ENCODE data around the gene ARHGEF6. TPM values are rescaled to one million over a fixed set of nuclear protein-coding genes. Genes with fewer than 3 reads are reported as not detected.
"Not testable (repeated sequence)": the region's sequence is repeated elsewhere in the genome, so short reads cannot be mapped to it uniquely, and the experiment has no call there.

ARHGEF6 gene
- total RNA-seq, 1 donor from 2014 or later: 30.4 TPM

DNA sequence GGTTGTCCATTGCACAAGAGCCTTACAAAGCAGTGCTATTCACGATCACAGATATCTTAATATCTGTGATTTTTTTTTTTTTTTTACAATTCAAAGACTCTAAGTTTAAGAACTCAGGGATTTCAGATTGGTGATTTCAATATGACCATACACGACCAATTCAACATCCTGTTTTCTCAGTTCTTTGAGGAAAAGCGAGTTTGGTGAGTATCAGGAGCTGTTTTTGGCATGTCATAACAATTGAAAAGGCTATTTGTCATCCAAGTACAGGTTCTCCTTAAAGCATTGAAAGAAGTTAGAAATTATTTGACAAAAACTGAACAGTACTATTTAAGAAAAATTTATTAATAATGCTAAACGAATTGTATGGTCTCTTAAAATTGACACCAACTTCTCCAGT, 9.1 kb upstream of the ARHGEF6 start:
- ATAC-seq (no peak), DNase-seq (ENCODE audit: low spot score) (no peak)
- intact Hi-C loops (cut with DNase I): no loop called here

DNA sequence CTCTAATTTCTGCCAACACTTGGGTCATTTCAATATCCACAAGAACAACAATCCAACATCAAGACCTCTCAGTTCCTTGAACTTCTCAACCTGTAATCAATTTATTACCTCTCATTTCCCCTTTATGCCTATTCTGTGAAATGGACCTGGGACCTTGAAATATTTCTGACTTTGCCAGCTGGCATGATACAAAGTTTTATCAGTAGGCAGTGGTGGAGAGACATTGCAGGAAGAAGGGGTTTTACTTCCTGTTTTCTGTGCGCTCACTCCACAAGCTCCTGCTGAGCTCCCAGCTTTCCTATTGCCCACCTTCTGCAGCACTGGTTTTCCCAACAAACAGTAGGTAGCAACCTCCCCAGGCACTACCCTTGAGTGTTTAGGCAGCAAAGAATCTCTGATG, 3.5 kb upstream of the ARHGEF6 start:
- ATAC-seq: no peak
- no peak for DNase-seq (ENCODE audit: low spot score)
- intact Hi-C loops (cut with DNase I): no loop called here

DNA sequence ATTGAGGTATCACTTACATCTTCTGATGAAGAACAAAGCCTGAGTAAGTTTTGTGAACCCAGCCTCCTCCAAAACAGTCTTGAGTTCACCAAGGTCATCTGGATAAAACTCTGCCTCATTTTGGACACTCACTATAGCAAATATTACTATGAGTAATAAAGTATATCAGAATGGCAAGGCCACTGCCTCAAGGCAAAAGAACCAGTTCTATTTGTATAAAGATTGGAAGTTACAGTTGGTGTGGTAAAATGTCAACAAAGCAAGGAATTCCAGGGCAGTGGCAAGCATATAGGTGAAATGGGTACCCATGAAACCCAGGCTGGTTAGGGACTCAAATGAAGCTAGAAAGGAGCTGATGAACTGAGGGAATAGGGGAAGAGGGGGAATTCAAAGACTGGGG, 2.4 kb upstream of the ARHGEF6 start:
- ATAC-seq: no peak
- no peak for DNase-seq (ENCODE audit: low spot score)
- intact Hi-C loops (cut with DNase I): no loop called here

DNA sequence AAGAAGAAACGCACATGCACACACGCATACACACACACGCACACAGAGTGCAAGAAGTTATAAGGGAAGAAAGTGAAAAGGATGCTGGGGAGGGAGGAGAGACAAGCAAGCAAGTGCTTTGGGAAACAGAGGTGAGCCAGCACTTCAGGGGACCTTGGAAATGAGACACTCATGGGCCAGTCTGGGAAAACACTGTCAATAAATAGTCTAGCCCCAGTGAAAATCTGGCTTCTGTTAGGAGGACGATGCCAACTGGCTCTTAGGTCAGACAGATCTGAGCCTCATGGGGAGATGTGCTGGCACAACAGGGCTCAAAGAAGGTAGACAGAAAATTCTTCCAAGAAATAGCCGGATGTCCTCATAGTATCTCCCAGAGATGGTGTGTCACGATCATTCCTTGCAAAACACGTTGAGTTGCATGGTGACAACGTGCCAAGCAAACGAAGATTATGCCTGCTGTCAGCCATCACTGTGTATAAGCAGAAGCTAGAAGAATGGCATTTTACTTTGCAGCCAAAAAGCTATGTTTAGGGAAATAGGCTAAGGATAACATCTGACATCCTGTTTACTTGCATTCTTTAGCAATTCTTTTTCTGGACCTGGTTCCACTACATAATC, 557 bp upstream of the ARHGEF6 start:
- ATAC-seq: peak; percentile 37
- intact Hi-C loops (cut with DNase I): no loop called here

DNA sequence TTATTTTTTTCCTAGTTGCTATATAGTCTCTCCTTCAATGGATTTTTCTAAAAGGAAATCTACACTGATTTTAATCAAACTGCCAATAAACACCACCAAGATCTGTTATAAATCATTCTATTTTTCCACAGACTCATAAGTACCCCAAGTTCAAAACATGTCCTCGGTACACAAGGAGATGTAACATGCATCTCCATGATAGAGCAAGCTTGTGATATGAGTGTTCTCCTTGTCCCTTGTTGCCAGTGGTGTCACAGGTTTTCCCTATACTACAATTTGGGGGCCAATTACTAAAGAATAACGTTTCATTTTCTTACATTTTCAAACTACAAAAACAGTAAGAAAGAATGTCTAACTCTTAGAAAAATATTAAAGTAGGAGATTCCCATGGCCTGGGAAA, 491 bp downstream of the ARHGEF6 start:
- intact Hi-C loops (cut with DNase I): no loop called here
- DNase-seq (ENCODE audit: low spot score): no peak
- ATAC-seq: no peak

More for the DNA sequence above, 557 bp upstream of the ARHGEF6 start:
- no peak for DNase-seq (ENCODE audit: low spot score)

DNA sequence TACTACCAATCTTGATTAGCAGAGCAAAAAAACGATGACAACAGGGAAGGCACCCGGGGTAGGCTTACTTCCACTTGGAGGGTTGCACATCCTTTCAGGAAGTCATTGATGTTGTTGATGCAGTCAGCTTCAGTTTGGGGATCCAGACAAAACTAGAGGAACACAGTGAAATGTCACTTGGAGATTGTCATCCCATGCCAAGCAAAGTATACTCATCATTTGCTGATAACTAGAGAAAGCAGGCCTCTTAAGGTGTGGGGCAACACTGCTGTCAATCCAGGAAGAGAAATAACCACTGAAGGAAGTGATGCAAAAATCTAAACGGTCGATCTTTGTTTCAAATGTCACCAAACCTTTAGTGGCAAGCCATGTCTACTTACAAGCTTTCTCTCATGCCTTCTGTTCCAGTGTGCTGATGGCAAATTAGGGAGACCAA, 1.4 kb downstream of the ARHGEF6 start:
- intact Hi-C loops (cut with DNase I): no loop called here
- ATAC-seq: peak; percentile 45
- DNase-seq (ENCODE audit: low spot score): no peak

DNA sequence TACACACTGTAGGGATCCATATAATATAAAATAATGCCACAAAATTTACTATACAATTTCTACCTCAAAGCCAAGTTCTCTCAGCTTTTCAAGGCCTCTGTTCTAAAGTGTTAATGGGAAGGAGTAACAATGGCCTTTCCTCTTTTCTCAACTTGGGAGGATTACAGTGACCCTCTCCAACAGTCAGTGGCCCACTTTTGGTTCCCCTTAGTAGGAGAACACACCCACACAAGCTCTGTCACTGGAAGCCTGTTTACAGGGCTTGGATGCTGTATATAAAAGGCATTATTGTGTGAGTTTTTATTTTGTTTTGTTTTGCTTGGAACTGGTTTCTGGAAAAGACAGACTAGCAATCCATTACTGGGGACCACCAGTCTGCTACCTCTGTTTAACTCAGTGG, 1.8 kb downstream of the ARHGEF6 start:
- DNase-seq (ENCODE audit: low spot score): no peak
- ATAC-seq: peak; percentile 57
- intact Hi-C loops (cut with DNase I): no loop called here

DNA sequence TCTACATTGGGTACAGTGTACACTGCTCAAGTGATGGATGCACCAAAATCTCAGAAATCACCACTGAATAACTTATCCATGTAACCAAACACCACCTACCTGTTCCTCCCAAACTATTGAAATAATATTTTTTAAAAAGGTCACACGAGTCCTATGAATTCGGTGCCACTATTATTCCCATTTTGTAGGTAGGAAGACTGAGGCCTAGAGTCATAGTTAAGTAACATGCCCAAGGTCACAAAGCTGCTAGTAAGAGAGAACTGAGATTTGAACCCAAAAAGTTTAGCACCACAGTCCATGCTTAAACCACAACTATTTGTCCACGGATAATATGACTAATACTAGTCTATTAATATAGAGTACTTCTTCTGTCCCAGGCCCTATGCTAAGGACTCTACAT, 2.7 kb downstream of the ARHGEF6 start:
- ATAC-seq (no peak), DNase-seq (ENCODE audit: low spot score) (no peak)
- intact Hi-C loops (cut with DNase I): no loop called here

DNA sequence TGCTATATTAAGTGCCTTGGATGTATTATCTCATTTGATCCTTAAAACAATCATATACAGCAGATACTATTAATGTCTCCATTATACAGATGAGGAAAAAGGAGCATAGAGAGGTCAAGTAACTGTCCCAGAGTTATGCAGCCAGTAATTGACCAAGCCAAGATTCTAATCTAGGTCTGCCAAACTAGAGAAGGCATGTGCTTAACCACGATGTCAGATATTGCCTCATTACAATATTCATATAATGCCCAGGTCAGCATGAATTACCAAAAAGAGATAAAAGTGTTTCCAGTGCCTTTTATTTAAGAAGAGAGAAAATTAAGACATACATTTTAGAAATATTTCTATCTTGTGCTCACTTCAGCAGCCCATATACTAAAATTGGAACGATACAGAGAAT, 7.1 kb downstream of the ARHGEF6 start:
- no peak for ATAC-seq
- intact Hi-C loops (cut with DNase I): no loop called here

DNA sequence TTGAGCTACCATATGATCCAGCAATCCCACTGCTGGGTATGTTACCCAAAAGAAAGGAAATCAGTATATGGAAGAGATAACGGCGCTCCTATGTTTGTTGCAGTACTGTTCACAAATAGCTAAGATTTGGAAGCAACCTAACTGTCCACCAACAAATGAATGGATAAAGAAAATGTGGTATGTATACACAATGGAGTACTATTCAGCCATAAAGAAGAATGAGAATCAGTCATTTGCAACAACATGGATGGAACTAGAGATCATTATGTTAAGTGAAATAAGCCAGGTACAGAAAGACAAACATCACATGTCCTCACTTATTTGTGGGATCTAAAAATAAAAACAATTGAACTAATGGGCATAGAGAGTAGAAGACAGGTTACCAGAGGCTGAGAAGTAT, 8.9 kb downstream of the ARHGEF6 start:
- DNase-seq (ENCODE audit: low spot score); intact Hi-C loops (cut with DNase I); ATAC-seq: not testable (repeated sequence)

More for the DNA sequence above, 7.1 kb downstream of the ARHGEF6 start:
- DNase-seq (ENCODE audit: low spot score): no peak

DNA sequence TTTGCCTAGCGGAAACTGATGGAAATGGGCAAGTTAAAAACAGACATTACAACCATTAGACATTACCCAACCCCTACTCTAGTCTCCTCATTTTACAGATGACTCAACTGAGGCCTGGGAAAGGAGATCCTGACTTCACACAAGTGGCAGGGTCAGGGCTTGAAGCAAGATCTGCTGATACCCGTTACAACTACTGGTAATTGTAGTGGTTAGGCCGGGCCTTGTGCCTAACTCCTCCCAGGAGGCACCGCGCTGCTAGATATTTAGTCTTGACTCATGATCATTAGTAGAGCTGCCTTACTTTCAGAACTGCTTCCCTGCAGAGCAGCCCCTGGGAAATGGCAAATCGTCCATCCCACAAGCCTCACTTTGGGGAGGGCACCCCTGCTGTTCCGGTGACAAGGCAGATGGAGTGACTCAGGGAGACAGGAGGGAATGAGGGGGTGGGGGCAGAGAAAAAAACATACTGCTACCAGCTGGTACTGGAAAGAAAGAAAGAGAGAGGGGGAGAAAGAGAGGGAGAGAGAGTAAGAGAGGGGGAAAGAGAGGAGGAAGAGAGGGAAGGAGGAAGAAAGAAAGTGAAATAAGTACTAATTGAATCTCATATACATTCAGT, 12.2 kb downstream of the ARHGEF6 start:
- intact Hi-C loops (cut with DNase I): no loop called here
- ATAC-seq (peak; percentile 81), DNase-seq (ENCODE audit: low spot score) (peak; percentile 63)

DNA sequence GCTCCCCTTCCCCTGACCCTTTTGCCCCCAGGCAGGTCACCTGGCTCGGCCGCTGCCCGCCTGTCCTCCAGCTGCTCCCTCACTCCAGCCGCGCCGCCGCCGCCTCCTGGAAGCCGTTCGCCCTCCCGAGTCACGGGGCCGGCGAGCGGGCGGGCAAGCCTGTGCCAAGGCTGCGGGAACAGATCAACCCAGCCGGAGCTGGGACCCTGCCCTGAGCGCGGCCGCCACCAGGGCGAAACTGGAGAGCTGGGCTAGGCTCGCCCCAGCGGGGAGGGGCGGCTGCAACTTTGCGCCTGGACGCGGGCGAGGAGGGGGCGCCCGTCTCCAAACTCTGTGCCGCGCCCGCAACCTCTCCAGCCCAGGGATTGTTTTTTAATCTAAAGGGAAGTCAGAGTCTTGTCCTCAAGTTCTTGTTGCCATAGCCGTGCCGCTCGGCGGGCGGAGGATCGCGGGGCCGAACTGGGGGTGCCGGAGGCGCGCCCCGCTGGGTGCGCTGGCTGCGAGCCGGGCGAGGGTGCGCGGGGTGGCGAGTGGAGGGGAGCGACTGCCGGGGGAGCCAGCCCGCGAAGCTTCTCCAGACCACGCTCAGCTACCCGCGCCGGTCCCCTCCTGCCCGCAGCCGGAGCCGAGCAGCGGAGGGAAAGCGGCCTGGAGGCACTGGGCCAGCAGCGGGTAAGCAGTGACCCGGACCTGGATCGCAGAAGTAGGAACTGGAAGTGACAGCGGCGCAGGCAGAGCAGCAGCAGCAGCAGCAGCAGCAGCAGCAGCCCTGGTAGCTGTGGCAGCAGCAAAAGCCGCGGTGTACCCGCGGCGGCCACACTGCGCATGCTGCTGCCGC, 13.4 kb downstream of the ARHGEF6 start:
- ATAC-seq: peak; percentile 82
- DNase-seq (ENCODE audit: low spot score): peak; percentile 77
- intact Hi-C loops (cut with DNase I): no loop called here

DNA sequence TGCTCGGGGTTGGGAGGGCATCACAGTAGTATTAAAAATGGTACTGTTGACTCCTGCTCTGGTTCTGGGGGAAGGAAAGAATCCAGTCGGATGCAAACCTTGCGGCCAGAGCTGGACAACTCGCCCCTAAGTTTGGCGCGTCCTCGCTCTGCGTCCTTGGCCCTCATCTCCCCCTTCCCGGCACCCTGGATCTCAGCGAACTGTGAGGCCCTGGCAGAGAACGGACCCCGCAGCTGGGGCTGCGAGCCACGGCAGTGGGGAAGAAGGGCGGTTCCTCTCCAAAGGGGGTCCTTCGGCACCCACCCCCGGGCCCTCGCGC, 14.0 kb downstream of the ARHGEF6 start:
- ATAC-seq: peak; percentile 35
- no peak for DNase-seq (ENCODE audit: low spot score)
- intact Hi-C loops (cut with DNase I): no loop called here

DNA sequence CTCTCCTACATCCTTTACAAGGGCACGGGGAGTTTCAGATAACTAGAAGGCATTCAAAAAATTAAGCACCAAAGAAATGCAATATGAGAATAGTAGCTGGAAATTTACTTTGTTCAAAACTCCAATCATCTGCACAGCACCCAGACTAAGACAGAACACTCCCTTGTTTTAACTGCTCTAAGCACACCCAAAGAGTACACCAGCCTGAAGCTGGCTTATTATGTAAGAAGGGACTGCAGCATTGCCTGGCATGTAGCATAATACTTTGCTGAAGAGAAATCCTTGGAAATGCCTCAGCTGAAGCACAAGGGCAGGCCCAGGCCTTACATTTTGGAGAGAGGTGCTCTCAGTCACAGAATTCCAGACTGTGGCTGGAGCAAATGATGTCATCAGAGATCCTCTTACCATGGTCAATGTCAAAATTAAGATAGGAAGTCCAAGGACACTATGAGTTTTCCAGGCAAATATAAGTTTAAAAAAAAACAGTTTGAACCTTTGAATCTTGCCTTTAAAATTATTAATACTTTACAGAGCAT, 14.8 kb downstream of the ARHGEF6 start:
- peak; percentile 22 for ATAC-seq
- intact Hi-C loops (cut with DNase I): no loop called here

DNA sequence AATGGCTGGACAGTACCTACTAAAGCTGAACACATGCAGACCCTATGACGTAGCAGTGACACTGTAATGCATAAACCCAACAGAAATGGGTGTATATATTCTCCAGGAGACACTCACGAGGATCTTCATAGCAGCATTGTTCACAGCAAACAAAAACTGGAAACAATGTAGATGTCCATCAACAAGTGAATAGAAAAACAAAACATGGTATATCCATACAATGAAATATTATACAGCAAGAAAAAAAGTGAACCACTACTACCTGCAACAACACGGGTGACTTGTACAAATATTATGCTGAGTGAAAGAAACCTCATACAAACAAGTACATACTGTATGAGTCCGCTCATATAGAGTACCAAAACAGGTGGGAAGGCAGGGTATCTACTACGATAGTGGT, 16.5 kb downstream of the ARHGEF6 start:
- ATAC-seq (no peak), DNase-seq (ENCODE audit: low spot score) (no peak)
- intact Hi-C loops (cut with DNase I): no loop called here

More for the DNA sequence above, 14.8 kb downstream of the ARHGEF6 start:
- DNase-seq (ENCODE audit: low spot score): no peak

DNA sequence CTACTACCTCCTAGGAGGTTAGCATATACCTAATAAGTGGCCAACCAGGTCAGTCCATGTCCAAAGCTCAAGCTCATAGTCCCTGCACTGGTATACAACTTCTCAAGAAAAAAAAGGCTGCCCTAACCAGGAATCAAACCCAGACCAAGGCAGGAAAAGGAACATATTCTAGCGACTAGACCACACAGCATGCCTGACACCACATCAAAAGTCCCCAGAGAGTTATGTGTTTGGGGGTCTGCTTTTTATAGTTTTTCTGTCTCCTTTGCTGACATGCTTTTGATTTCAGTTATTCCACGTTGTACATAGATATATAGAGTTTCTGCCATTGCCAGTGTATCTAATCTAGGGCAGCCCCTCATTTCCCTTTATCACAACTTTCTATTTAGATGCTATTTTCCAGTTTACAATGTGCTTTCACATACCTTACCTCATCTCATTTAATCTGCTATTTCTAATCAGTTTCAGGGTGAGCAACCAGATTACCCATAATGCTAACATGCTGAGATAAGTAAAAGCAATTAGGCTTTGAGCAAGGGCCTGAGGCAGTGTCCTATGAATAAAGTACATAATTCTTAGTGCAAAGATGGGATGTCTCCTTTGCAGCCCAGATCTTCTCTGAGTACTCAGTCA, 17.8 kb downstream of the ARHGEF6 start:
- DNase-seq (ENCODE audit: low spot score) (no peak), ATAC-seq (no peak)
- intact Hi-C loops (cut with DNase I): no loop called here

DNA sequence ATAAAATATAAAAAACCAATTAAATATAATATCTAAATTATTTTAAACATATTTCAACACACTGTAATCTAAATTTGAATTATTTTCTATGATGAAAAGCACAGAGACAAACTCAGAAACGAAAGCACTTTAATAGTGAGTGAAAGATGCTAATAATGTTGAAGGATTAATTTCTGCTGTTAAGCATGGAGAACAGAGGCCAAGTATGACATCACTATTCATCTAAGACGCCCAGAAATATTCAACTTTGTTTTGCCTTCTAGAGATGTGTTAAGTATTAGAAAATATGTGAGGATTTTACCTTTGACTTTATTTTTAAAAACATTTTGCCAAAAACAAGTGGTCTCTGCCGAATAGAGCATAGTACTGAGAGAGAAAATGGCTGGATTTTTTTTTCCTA, 19.3 kb downstream of the ARHGEF6 start:
- ATAC-seq: no peak
- no peak for DNase-seq (ENCODE audit: low spot score)
- intact Hi-C loops (cut with DNase I): no loop called here

DNA sequence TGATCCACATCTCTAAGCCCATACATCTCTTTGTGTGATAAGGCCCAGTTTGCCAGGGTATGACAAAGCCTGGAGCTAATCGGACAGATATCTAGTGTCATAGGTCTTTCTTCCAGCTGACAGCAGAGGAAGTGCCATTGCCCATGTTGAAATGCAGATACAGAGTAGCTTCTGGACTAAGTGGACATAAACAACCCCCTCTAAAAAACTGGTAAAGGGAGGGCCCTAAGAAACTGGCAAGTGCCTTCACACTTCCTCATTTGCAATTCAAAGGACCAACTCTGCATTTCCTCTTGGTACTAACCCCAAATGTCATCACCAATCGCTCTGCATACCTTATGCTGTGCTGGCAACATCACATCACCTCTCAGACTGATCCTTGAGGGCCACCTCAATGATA, 20.8 kb downstream of the ARHGEF6 start:
- peak; percentile 44 for ATAC-seq
- intact Hi-C loops (cut with DNase I): no loop called here

DNA sequence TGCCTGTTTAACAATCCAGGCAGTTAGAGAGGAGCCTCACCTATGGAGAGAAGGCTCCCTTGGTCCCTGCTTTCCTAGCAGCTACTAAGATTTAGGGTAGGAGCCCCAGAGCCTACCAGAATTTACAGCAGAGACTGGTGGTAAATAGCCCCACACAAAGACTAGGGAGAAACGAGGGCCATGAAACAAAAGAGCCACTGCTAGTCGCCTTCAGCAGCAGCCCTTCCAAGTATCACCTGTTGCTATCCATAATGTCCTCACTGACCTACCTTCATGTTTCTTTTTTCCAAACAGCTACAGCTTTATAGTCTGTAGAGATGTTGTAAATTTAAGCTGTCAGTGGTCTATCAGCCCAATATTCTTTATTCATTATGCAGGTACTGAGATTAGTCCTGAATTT, 25.3 kb downstream of the ARHGEF6 start:
- no peak for ATAC-seq
- intact Hi-C loops (cut with DNase I): no loop called here
- no peak for DNase-seq (ENCODE audit: low spot score)

More for the DNA sequence above, 20.8 kb downstream of the ARHGEF6 start:
- no peak for DNase-seq (ENCODE audit: low spot score)

DNA sequence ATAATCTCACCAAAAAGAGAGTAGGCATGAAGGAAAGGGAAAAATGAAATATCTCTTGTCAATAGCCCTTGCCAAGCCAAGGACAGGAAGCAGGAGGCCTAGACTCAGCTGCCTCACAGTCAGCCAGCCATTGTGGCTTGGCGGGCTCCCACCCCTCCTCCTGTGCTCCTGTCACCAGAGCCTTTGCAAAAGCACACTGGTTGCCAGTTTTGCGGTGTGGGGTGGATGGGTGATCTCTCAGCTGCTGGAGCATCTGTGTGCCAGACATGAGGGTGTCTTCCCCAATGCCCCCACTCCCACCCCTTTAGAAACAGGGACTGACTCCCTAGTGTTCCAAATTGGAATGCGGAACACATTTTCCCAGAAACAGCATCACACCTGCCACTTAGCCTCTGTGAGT, 26.1 kb downstream of the ARHGEF6 start:
- intact Hi-C loops (cut with DNase I): no loop called here
- ATAC-seq: peak; percentile 81
- DNase-seq (ENCODE audit: low spot score): peak; percentile 60
